GM18502 (cell line): ENCODE results near the gene EFCAB7.
A peak's percentile ranks its signal among the peaks of the same experiment; 100 is the strongest.

Experiments
- ATAC-seq: cut with Tn5 transposase; IDR thresholded peaks from one replicate; pipeline ENCODE4 v1.9.1; 2021; ENCODE audit warnings: mild to moderate bottlenecking; ENCODE audit not compliant: unreplicated experiment, poor library complexity

Gene EFCAB7

DNA sequence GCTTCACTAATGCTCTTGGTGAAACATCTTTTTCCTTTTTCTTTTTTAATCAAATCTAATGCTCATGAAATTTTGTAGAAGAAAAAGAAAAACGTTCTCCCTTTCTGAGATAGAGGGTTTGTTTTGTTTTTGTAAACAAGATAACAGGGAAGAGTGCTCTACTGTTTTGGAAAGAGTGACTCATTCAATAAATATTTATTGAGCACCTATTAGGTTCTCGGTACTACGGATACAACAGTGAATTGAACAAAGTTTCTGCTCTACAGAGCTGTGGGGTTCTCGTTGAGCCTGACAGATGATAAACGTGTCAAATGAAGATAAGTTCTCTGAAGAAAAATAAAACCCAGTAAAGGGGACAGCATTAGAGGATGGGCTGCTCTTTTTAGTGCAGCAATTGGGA lies 76.9 kb downstream of the EFCAB7 start:
- no peak for ATAC-seq

DNA sequence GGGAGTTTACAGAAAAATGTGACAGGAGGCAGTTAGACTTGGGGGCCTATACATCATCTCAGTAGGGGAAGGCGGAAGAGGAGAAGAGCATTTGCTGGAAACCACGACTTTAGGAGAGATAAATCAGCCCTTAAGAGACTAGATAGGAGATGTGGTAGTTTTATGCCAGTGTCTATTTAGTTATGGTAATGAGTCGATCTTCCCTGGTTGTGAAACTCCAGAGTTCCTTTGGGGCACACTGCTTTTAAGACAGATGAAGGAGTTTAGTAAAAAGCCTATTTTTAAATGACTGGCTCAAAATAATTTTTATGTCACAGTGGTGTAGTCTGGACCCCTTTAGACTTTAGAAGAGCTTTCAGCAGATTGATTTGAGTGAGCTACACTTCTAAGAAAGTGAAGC lies 77.7 kb downstream of the EFCAB7 start:
- no peak for ATAC-seq

DNA sequence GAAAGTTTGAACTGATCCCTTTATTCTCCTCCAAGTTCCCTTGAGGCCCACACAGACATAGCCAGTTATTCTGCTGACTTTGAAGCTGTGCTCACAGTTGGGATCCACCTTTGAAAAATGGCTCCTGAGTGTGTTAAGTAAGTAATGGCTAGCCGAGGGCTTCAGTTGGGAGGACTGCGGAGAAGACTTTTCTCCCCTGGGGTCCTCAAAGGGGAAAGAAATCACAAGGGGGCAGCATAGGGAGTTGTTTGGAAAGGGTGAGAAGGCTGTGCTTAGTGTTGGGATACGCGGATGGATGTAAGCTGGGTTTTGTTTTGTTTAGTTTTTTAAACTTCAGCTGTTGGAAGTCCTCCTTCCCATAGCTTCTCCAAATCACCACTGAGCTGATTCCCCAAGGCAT lies 78.1 kb downstream of the EFCAB7 start:
- no peak for ATAC-seq

- ATAC-seq = no peak
Observed at GRCh38 chr1:63601912-63602311, 78.6 kb downstream of the EFCAB7 start.

DNA sequence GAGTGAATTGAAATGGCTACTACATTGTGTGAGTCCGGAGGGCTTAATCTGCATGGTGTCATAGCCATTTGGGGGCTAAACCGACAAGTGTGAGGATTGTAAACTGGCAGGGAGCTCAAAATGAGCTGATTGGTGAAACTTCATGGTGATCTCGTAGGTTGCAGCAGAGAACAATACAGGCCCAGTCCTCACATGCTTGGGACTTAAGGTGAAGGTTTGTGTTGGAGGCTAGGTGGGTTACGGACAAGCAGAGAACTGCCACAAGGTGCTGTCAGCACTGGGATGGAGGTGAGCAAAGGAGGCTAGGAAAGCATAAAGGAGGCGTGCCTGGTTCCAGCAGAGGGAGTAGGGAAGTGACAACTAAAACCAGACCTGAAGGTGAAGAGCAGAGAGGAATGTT lies 79.3 kb downstream of the EFCAB7 start:
- ATAC-seq = no peak

DNA sequence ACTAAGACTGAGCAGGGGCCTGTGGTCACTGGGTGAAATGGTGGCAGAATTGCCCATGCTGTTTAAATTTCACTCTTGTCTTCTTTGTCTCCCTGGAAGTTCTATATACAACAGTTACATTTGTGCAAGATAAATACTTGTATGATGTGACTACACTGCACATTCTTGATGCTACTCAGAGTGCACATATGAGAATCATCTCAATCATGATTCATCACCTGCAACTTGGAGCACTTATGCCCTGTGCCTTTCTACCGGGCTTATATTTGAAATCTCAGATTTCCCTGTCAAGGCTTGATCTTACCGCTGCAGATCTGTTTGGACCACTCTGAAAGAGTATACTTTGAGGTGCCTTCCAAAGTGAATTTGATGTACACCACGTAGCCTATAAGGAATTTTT lies 80.5 kb downstream of the EFCAB7 start:
- ATAC-seq = no peak

DNA sequence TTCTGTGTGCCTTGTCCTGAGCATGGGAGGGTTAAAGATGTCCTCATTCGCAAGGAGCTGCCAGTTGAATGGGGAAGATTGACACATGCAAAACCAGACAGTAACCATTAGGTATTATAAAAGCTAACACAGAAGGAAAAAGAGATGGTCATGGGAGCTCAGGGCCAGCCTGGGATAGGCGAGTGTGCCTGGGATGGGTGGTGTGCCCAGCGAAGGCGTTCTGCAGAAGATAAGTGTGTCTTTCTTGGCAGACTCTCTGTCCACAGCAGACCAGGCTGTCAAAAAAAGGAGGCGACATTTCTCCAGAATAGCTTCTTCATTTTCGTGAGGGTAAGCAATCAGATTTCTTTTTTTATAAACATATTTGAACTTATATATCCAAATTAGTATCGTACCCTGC lies 84.0 kb downstream of the EFCAB7 start:
- no peak for ATAC-seq

- no peak for ATAC-seq
Observed at GRCh38 chr1:63611231-63611630, 87.9 kb downstream of the EFCAB7 start.

DNA sequence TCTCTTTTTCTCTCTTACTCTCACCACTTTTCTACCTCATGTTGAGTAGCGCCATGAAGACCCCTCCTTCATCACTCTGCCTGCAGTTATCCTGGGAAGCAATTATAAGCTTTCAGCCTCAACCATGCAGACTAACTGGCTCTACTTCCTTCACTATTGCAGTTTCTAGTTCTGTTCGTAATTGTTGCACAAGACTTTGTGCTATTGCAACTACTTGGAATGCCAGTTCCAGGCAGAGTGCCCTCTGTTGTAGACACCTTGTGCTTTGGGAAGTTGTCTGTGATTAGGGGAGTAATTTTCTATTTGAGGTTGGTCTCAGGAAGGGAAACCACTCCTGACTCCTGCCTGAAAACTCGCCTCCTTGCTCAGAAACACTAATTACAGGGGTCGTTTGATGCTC lies 89.2 kb downstream of the EFCAB7 start:
- ATAC-seq = no peak

GRCh38 chr1:63612971-63613370 lies 89.6 kb downstream of the EFCAB7 start:
- ATAC-seq = no peak

DNA sequence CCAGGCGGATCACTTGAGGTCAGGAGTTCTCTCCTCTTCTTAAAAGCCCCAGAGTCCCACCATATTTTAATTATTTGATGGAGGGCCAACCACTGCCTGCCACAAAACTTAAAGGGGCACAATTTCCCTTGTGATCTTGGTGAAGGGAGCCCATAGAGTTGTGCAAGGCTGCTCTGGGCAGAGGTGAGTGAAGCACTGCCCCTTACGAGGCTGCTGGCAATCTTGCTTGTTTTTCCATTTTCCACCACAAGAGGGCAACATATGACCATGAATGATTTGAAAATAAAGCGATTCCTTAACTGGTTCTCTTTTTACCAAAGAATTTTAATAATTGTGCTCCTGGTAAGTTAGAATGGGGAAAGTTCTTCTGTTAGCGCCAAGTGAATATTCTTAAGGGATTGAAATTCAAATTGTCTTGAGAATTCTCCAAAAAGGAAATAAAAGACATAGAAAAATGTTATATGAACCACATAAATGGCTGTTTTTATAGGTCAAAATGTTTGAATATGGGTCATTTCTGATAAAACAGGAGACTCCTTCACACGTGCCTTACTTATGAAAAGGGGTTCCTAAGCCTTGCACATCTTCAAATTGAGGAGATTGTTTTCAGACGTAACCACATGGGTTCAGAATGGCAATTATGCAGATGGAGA lies 92.6 kb downstream of the EFCAB7 start:
- ATAC-seq = peak; percentile 68

- ATAC-seq = no peak
Observed at GRCh38 chr1:63617450-63617849, 94.1 kb downstream of the EFCAB7 start.

DNA sequence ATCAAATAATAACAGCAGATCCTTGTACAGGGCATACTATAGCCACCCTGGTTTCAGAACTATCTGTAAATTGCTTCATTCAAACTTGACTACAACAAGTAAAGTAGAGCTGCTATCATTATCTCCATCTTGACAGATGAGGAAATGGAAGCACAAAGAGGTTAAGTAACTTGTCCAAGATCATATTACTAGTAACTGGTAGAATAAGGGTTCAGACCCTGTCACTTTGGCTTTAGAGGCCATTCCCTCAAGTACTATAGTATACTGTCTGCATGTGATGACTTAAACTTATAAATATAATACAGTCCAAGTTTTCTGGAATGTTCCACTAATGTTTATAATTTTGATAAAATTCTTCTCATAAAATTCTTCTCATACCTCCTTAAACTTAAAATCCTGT lies 94.7 kb downstream of the EFCAB7 start:
- no peak for ATAC-seq

- ATAC-seq = no peak
Observed at GRCh38 chr1:63619558-63619957, 96.2 kb downstream of the EFCAB7 start.

DNA sequence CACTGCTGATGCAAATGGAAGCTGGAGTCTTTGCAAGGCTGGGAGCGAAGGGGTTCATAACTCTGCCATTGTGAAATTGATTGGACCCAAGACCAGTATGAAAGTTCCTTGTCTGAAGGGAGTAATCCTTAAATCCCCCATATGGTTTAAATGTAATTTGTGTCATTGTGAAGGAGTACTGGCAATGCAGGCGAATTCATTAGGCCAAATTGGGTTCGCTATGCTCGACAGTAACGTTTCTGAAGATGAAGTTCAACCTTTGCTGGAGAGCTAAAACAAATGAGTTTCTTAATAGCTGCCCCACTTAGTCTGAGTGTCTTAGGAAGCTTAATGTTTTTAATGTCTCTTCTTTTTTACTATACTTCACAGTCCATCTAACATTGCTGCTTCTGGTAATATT lies 97.3 kb downstream of the EFCAB7 start:
- no peak for ATAC-seq

DNA sequence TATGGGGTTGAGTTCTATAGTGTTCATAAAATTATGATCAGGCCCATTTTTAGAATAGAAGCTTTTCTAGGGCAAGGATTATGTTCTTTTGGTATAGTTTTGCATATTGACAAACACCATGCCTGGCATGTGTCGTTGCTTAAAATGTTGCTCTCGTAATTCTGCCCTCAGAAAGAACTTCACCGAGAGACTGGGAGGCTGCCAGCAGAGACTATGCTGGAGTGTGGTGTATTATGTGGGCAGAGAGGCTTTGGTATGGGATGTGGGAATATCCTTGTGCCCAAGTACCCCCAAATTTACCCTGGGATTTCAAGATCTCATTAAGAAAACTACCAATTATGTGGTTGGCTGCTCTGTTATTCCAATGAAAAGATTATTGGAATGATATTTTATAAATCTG lies 97.8 kb downstream of the EFCAB7 start:
- no peak for ATAC-seq

- no peak for ATAC-seq
Observed at GRCh38 chr1:63621698-63622097, 98.4 kb downstream of the EFCAB7 start.
